ENCODE results near the gene TMEM220. TPM values are rescaled to one million over a fixed set of nuclear protein-coding genes. Genes with fewer than 3 reads are reported as not detected.

TMEM220 gene
- polyA plus RNA-seq, 1 experiment = 12.2 TPM

DNA sequence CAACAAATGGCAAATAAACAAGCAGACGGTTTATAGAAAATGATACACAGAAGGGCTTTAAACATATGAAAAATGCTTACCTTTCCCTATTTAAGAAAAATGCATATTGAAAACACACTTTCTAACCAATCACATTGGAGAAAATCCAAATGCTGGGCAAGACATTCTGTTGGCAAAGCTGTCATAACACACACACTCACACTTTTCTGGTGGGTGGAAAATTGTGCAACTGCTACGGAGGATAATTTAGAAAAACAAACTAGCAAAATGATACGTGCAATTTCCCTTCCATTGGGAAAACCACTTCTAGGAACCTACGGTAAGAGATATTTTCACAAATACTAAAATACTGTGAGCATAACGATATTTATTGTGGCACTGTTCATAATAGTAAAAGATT, 62.9 kb downstream of the TMEM220 start:
- H3K4me3 ChIP-seq (ENCODE audit: low read depth, low read length) = no peak overlapping the region
- CTCF ChIA-PET = interaction anchor here (1.6 to 4.4 kb wide), 2 partner anchors 20 to 178 kb away, joined by 3 to 19 read pairs; no protein-coding TSS in a partner anchor
- TF ChIP-seq, protein P1, sequence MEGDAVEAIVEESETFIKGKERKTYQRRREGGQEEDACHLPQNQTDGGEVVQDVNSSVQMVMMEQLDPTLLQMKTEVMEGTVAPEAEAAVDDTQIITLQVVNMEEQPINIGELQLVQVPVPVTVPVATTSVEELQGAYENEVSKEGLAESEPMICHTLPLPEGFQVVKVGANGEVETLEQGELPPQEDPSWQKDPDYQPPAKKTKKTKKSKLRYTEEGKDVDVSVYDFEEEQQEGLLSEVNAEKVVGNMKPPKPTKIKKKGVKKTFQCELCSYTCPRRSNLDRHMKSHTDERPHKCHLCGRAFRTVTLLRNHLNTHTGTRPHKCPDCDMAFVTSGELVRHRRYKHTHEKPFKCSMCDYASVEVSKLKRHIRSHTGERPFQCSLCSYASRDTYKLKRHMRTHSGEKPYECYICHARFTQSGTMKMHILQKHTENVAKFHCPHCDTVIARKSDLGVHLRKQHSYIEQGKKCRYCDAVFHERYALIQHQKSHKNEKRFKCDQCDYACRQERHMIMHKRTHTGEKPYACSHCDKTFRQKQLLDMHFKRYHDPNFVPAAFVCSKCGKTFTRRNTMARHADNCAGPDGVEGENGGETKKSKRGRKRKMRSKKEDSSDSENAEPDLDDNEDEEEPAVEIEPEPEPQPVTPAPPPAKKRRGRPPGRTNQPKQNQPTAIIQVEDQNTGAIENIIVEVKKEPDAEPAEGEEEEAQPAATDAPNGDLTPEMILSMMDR (IDR thresholded peaks at IDR 0.05; ENCODE audit: insufficient read depth, low read depth, low read length) = no peak
- DNase-seq (ENCODE audit: low read depth) = no peak
- H3K27me3 ChIP-seq (ENCODE audit: control insufficient read depth, insufficient read depth, low read length) = no peaks in the 10 kb centered on the region
- H3K36me3 ChIP-seq (ENCODE audit: control insufficient read depth, insufficient read depth, low read length) = no peaks in the 10 kb centered on the region
- POLR2A ChIA-PET = no interaction called here

DNA sequence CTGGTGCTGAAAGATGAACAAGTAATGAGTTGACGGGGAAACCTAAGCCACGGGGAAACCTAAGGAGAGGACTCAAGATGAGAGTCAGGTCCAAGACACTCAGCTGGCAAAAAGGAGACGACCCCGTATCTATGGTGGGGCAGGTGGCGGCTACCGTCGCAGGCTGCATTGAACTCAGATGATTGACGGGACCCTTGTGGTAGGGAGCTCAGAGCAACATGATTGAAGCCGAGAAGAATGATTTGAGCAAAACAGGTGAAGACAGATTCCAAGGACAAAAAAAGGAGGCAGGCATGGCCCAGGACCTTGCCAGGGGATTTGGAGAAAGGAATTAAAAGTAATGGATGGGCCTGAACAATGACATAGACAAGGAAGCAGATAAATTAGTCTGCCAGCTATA, 65.3 kb downstream of the TMEM220 start:
- CTCF ChIA-PET = interaction anchor here (1.0 to 4.4 kb wide), 4 partner anchors 8 to 19 kb away, joined by 3 to 19 read pairs (median 4); partner anchors contain the start of gene MYH3
- no peak overlapping the region for H3K4me3 ChIP-seq (ENCODE audit: low read depth, low read length)
- no peaks in the 10 kb centered on the region for H3K36me3 ChIP-seq (ENCODE audit: control insufficient read depth, insufficient read depth, low read length)
- POLR2A ChIA-PET = no interaction called here
- TF ChIP-seq, protein P1 (IDR thresholded peaks at IDR 0.05; ENCODE audit: insufficient read depth, low read depth, low read length) = no peak
- no peaks in the 10 kb centered on the region for H3K27me3 ChIP-seq (ENCODE audit: control insufficient read depth, insufficient read depth, low read length)
- DNase-seq (ENCODE audit: low read depth) = no peak

Other genes with a start within 250 kb of the TMEM220 start
- 0.01 TPM in 1 of 2 replicates, not detected in the other for gene MYH1, start 211.5 kb downstream of the TMEM220 start, polyA plus RNA-seq (2011; rRNA removed)
- gene MYH2, start 180.4 kb downstream of the TMEM220 start, polyA plus RNA-seq (2011; rRNA removed) = 0.34 and 0.43 TPM in 2 replicates
- gene MYH3, start 72.7 kb downstream of the TMEM220 start, polyA plus RNA-seq (2011; rRNA removed) = 1.3 and 1.8 TPM in 2 replicates
- gene SCO1, start 32.5 kb downstream of the TMEM220 start, polyA plus RNA-seq (2011; rRNA removed) = 21.7 and 31.1 TPM in 2 replicates
- gene ADPRM, start 32.4 kb downstream of the TMEM220 start, polyA plus RNA-seq (2011; rRNA removed) = 10.8 and 19.7 TPM in 2 replicates
- not detected in 2 replicates for gene TMEM238L, start 74.1 kb upstream of the TMEM220 start, polyA plus RNA-seq (2011; rRNA removed)
- not detected in 2 replicates for gene PIRT, start 108.1 kb upstream of the TMEM220 start, polyA plus RNA-seq (2011; rRNA removed)